Measurements from ENCODE around the gene KCNH3.

DNA sequence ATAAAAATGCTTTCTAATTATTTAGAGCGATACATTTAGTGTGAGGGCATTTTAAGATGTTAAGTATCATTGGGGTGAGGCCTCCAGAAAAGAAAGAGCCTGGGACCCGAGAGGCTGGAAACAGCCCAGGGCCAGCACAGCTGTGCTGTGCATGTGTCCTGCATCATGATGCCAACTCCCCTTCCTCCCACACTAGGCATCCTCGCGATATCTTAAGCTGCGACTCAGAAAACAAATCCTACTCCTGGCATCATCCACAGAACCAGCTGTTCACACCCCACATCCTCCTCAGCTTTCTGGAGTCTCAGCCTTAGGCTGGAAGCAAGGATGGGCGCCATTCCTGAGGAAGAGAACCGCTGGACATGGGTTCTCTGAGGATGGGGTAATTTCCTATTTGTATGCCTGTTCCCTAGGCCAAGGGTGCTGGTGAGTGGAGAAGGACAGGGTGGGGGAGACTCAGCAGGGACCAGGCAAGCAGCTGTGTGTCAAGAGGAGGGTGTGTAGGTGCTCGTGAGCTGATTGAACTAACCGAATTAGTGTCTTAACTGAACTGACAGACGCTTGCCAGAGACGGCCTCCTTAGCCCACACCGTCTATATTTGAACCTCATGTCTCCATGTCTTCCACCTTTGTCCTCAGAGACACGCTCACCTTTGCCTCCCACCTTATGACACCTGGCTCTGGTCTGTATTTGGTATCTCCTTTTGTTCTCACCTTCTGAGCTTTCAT, 44.7 kb downstream of the KCNH3 start:
- TF ChIP-seq POLR2A (IDR thresholded peaks at IDR 0.05), result no peak
- TF ChIP-seq, protein P1, sequence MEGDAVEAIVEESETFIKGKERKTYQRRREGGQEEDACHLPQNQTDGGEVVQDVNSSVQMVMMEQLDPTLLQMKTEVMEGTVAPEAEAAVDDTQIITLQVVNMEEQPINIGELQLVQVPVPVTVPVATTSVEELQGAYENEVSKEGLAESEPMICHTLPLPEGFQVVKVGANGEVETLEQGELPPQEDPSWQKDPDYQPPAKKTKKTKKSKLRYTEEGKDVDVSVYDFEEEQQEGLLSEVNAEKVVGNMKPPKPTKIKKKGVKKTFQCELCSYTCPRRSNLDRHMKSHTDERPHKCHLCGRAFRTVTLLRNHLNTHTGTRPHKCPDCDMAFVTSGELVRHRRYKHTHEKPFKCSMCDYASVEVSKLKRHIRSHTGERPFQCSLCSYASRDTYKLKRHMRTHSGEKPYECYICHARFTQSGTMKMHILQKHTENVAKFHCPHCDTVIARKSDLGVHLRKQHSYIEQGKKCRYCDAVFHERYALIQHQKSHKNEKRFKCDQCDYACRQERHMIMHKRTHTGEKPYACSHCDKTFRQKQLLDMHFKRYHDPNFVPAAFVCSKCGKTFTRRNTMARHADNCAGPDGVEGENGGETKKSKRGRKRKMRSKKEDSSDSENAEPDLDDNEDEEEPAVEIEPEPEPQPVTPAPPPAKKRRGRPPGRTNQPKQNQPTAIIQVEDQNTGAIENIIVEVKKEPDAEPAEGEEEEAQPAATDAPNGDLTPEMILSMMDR (IDR thresholded peaks at IDR 0.05), result no peak

All from testis (tissue), 2 donors.